ENCODE data around the gene TTC12. TPM values are rescaled to one million over a fixed set of nuclear protein-coding genes. Genes with fewer than 3 reads are reported as not detected.

Gene TTC12
- total RNA-seq, 1 donor from 2014 or later = 7.8 TPM

- intact Hi-C loops (cut with micrococcal nuclease) = no loop called here
Observed at GRCh38 chr11:113401718-113402117, 87.3 kb downstream of the TTC12 start.

GRCh38 chr11:113404859-113405430, 90.6 kb downstream of the TTC12 start:
- intact Hi-C loops (cut with micrococcal nuclease) = no loop called here

GRCh38 chr11:113405724-113406478, 91.5 kb downstream of the TTC12 start:
- intact Hi-C loops (cut with micrococcal nuclease) = no loop called here

GRCh38 chr11:113407163-113407562, 92.8 kb downstream of the TTC12 start:
- intact Hi-C loops (cut with micrococcal nuclease) = no loop called here

DNA sequence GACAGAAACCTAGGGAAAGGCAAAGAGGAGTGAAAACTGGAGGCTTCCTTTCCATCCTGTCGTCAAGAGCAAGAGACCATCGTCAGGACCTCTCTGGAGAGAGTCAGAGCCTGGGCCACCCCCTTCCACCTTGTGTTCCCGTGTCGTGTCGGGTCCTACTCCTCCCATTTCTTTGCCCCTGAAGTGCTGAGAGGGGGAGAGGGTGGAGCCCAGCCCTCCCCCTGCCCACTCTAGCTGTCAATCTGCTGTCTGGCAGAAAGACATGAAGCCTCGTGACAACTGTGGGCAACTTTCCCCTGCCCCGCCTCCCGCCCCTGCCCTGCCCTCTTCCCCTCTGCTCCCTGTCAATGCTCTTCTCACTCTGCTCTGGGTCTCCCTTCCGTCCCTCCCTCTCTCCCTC, 93.8 kb downstream of the TTC12 start:
- intact Hi-C loops (cut with micrococcal nuclease) = no loop called here

DNA sequence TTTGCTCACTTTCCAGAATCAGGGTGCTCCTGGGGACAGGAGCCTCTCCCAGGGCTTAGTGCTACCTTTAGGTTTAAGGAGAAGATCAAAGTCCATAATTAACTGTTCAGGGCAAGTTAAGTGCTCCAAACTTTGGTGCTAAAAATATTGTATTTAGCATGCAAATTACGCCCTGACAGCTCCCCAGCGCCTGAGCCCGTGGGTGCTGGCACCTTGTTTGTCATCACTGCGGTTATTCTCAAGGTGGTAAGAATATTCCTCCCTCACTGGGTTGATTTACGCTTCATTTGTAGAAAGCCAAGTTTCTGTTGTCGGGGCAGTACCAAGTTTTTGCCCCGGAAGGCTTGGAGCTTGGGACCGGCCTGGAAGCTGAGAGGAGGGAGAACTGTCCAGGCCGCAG, 94.5 kb downstream of the TTC12 start:
- intact Hi-C loops (cut with micrococcal nuclease) = no loop called here

DNA sequence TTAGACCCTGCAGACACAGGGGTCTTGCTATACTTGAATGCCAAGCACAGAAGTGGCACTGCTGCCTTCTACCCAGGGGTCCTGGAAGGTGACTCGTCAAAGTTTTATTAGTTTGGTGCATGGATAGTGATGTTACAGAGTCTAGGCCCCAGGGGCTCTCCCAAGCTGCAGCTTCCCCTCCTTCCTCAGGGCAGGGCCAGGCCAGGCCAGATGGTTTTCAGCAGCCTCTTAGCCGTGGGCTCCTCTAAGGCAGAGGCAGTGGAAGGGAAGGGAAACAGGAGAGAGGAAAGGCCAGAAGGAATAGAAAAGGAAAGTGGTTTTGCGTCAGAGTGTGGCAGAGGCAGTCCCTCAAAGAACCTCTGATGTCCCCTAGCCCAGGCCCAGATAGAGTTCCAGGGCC, 95.1 kb downstream of the TTC12 start:
- intact Hi-C loops (cut with micrococcal nuclease) = no loop called here

- intact Hi-C loops (cut with micrococcal nuclease) = no loop called here
Observed at GRCh38 chr11:113410414-113411135, 96.2 kb downstream of the TTC12 start.

- intact Hi-C loops (cut with micrococcal nuclease) = no loop called here
Observed at GRCh38 chr11:113411536-113411935, 97.2 kb downstream of the TTC12 start.

- intact Hi-C loops (cut with micrococcal nuclease) = no loop called here
Observed at GRCh38 chr11:113412675-113413074, 98.3 kb downstream of the TTC12 start.

GRCh38 chr11:113415343-113415742, 101.0 kb downstream of the TTC12 start:
- intact Hi-C loops (cut with micrococcal nuclease) = no loop called here

Other genes starting within 250 kb of the TTC12 start
- gene ANKK1, start 73.2 kb downstream of the TTC12 start, total RNA-seq = 0.14 TPM in 1 of 2 replicates, not detected in the other
- not detected in 2 replicates for gene DRD2, start 160.8 kb downstream of the TTC12 start, total RNA-seq